SK-N-SH (cell line): Measurements from ENCODE around the gene BPIFB3. TPM values are rescaled to one million over a fixed set of nuclear protein-coding genes. Genes with fewer than 3 reads are reported as not detected.

ENCODE experiments used
- CTCF ChIA-PET: fragments of 300-600, 350-600 bp; formaldehyde crosslinking; extraction: SDS; loops from one replicate; lab custom pipeline; 2021; lab: Yijun Ruan, JAX
- POLR2A ChIA-PET: fragments of 350-600 bp; sonication (Branson Sonifier 250); formaldehyde crosslinking; extraction: SDS; loops from one replicate; lab custom pipeline; 2020; ENCODE audit warnings: antibody characterized with exemption, inconsistent platforms; lab: Yijun Ruan, JAX
- DNase-seq: peaks from one replicate; pipeline ENCODE4 v3.0.0; 2012
- H2AFZ ChIP-seq: fragments of 200-600 bp; sonication (generic); 2 replicates; pipeline ENCODE4 v1.8.1; 2016; ENCODE audit warnings: antibody characterized with exemption, mild to moderate bottlenecking, low read depth
- H3F3A ChIP-seq: fragments of 200-600 bp; sonication (generic); replicated peaks from 2 replicates; pipeline ENCODE3; 2016; ENCODE audit warnings: antibody characterized with exemption, mild to moderate bottlenecking; ENCODE audit not compliant: insufficient read depth
- H3K27ac ChIP-seq, 2 experiments: fragments of 200-500 bp in 1 of 2; fragments of 200-600 bp in 1 of 2; sonication (Bioruptor generic) in 1 of 2; sonication (generic), shearing (Covaris generic) in 1 of 2; 2 replicates each; pipeline versions ENCODE4 v1.5.1 to v1.6.1; 2014 to 2016; ENCODE audit warnings: low read depth in 2 of 2, inconsistent platforms in 1 of 2, low read length in 1 of 2, mild to moderate bottlenecking in 1 of 2, mixed read lengths in 1 of 2
- H3K27me3 ChIP-seq: fragments of 200-600 bp; sonication (generic), shearing (Covaris generic); 2 replicates; pipeline ENCODE4 v1.6.1; 2016; ENCODE audit warnings: mixed run types; ENCODE audit not compliant: insufficient read depth
- H3K36me3 ChIP-seq, 2 experiments: fragments of 200-500 bp in 1 of 2; fragments of 200-600 bp in 1 of 2; sonication (Bioruptor generic) in 1 of 2; sonication (generic) in 1 of 2; replicated peaks in 1 of 2; 2 replicates each; pipeline versions ENCODE3 to v1.5.1; 2014 to 2016; ENCODE audit warnings: low read length in 1 of 2, mild to moderate bottlenecking in 1 of 2; ENCODE audit not compliant: insufficient read depth in 2 of 2, control insufficient read depth in 1 of 2
- H3K4me1 ChIP-seq, 2 experiments: fragments of 200-500 bp in 1 of 2; fragments of 200-600 bp in 1 of 2; sonication (Bioruptor generic) in 1 of 2; sonication (generic), shearing (Covaris generic) in 1 of 2; 2 replicates each; pipeline versions ENCODE4 v1.5.1 to v1.6.1; 2014 to 2016; ENCODE audit warnings: low read depth in 1 of 2, low read length in 1 of 2, mixed run types in 1 of 2; ENCODE audit not compliant: insufficient read depth in 2 of 2, control insufficient read depth in 1 of 2
- H3K4me2 ChIP-seq: fragments of 200-600 bp; sonication (generic), shearing (Covaris generic); 2 replicates; pipeline ENCODE4 v1.6.1; 2017; ENCODE audit warnings: mixed run types
- H3K4me3 ChIP-seq, 2 experiments: fragments of 200-500 bp in 1 of 2; fragments of 200-600 bp in 1 of 2; sonication (Bioruptor generic) in 1 of 2; sonication (generic), shearing (Covaris generic) in 1 of 2; 2 replicates each; pipeline versions ENCODE4 v1.5.1 to v1.8.1; 2014 to 2016; ENCODE audit warnings: low read depth in 2 of 2, inconsistent platforms in 1 of 2, low read length in 1 of 2, mild to moderate bottlenecking in 1 of 2, mixed read lengths in 1 of 2, moderate library complexity in 1 of 2
- H3K79me2 ChIP-seq: fragments of 200-600 bp; sonication (generic); 2 replicates; pipeline ENCODE4 v1.8.1; 2017; ENCODE audit warnings: mild to moderate bottlenecking; ENCODE audit not compliant: insufficient read depth
- H3K9ac ChIP-seq: fragments of 200-600 bp; sonication (generic); 2 replicates; pipeline ENCODE4 v1.6.1; 2017; ENCODE audit warnings: mixed run types
- H3K9me2 ChIP-seq: fragments of 200-600 bp; sonication (generic); 2 replicates; pipeline ENCODE4 v1.6.1; 2017; ENCODE audit warnings: mixed run types
- H3K9me3 ChIP-seq: fragments of 200-600 bp; sonication (generic); 2 replicates; pipeline ENCODE4 v1.6.1; 2017; ENCODE audit warnings: mixed run types, mild to moderate bottlenecking, moderate library complexity
- H4K20me1 ChIP-seq: fragments of 200-600 bp; sonication (generic); 2 replicates; pipeline ENCODE4 v1.6.1; 2017; ENCODE audit warnings: mild to moderate bottlenecking, mixed run types; ENCODE audit not compliant: insufficient read depth
- CHD2 ChIP-seq: fragments of 150-350 bp; IDR thresholded peaks from 2 replicates; pipeline ENCODE4 v1.6.1; 2018; ENCODE audit warnings: low read length; ENCODE audit not compliant: partially characterized antibody
- EZH2phosphoT487 ChIP-seq: fragments of 200-600 bp; sonication (generic); IDR thresholded peaks from 2 replicates; pipeline ENCODE4 v1.6.1; 2017; ENCODE audit warnings: low read depth, mixed run types, mild to moderate bottlenecking, antibody characterized with exemption, moderate library complexity, borderline replicate concordance
- FOSL2 ChIP-seq: IDR thresholded peaks from 2 replicates; pipeline ENCODE4 v1.4.0; 2012; ENCODE audit warnings: low read depth, mild to moderate bottlenecking, moderate library complexity, borderline replicate concordance
- FOXM1 ChIP-seq: IDR thresholded peaks from 2 replicates; pipeline ENCODE4 v1.4.0; 2012; ENCODE audit warnings: low read depth, mild to moderate bottlenecking
- MXI1 ChIP-seq: IDR thresholded peaks from 2 replicates; pipeline ENCODE4 v1.6.1; 2012; ENCODE audit warnings: mild to moderate bottlenecking, low read depth, low read length, improper control_type of control experiment
- NRF1 ChIP-seq: IDR thresholded peaks from 2 replicates; pipeline ENCODE4 v1.6.1; 2012; ENCODE audit warnings: low read depth, mild to moderate bottlenecking, low read length
- PBX3 ChIP-seq: IDR thresholded peaks from 2 replicates; pipeline ENCODE4; 2012
- POLR2AphosphoS5 ChIP-seq: IDR thresholded peaks from 2 replicates; pipeline ENCODE4 v1.6.1; 2012; ENCODE audit warnings: low read depth, low read length
- RAD21 ChIP-seq: IDR thresholded peaks from 2 replicates; pipeline ENCODE4 v1.6.1; 2012; ENCODE audit warnings: mild to moderate bottlenecking, low read length
- RCOR1 ChIP-seq: fragments of 150-350 bp; IDR thresholded peaks from 2 replicates; pipeline ENCODE4 v1.6.1; 2017; ENCODE audit warnings: antibody characterized with exemption, low read length
- REST ChIP-seq: IDR thresholded peaks from 2 replicates; pipeline ENCODE4 v1.6.1; 2012; ENCODE audit warnings: mild to moderate bottlenecking, low read depth, low read length, moderate library complexity
- RFX5 ChIP-seq: IDR thresholded peaks from 2 replicates; pipeline ENCODE4 v1.6.1; 2012; ENCODE audit warnings: mild to moderate bottlenecking, improper control_type of control experiment, low read length
- RXRA ChIP-seq: IDR thresholded peaks from 2 replicates; pipeline ENCODE4 v1.4.0; 2012; ENCODE audit warnings: low read depth, mild to moderate bottlenecking, borderline replicate concordance
- TCF12 ChIP-seq: IDR thresholded peaks from 2 replicates; pipeline ENCODE4 v1.4.0; 2012
- USF1 ChIP-seq: IDR thresholded peaks from 2 replicates; pipeline ENCODE4 v1.4.0; 2012; ENCODE audit warnings: low read depth, borderline replicate concordance
- USF2 ChIP-seq: fragments of 150-350 bp; IDR thresholded peaks from 2 replicates; pipeline ENCODE4 v1.6.1; 2017; ENCODE audit warnings: antibody characterized with exemption, low read length, low read depth, borderline replicate concordance
- YY1 ChIP-seq: IDR thresholded peaks from 2 replicates; pipeline ENCODE4 v1.4.0; 2012; ENCODE audit warnings: low read depth, mild to moderate bottlenecking
- WGBS: methylation state at CpG from one replicate; pipeline ENCODE4 v1.1.6; 2017; ENCODE audit warnings: low lambda C conversion rate; 5-methylcytosine and 5-hydroxymethylcytosine counted together
- polyA plus RNA-seq, 3 experiments: library from polyadenylated mRNA; depleted of rRNA; stranded (reverse); fragments of >200 nt; gene quantifications; 2 replicates each; pipeline ENCODE4 v1.2.3, GENCODE V29; 2012

Gene BPIFB3
- polyA plus RNA-seq, 1 of the 3 experiments (the other 2 are of a cell fraction) = not detected

GRCh38 chr20:33064572-33065287 is 11.0 kb downstream of the BPIFB3 start:
- Histone ChIP-seq H3K4me3 (no peak overlapping the region), H3K4me2 (no peak overlapping the region), H3K9me2 (no peaks in the 10 kb centered on the region), H3K4me1 (no peaks in the 10 kb centered on the region), H3K36me3 (no peaks in the 10 kb centered on the region), H3F3A (no peaks in the 10 kb centered on the region), H3K9ac (no peak overlapping the region), H3K79me2 (no peaks in the 10 kb centered on the region), H3K9me3 (no peaks in the 10 kb centered on the region), H3K27me3 (peaks cover 31% of the 10 kb centered on the region; the same call in 1 of the 2 replicates), H4K20me1 (no peaks in the 10 kb centered on the region), H2AFZ (no peak overlapping the region), H3K27ac (no peak overlapping the region)
- POLR2A ChIA-PET = no interaction called here
- CTCF ChIA-PET = no interaction called here
- DNase-seq = no peak
- 25% methylated on average over 11 of the region's 11 CpGs for WGBS
- TF ChIP-seq USF1 = no peak
- no peak for TF ChIP-seq RCOR1
- no peak for TF ChIP-seq REST
- TF ChIP-seq USF2 = no peak
- no peak for TF ChIP-seq MXI1
- no peak for TF ChIP-seq RFX5
- no peak for TF ChIP-seq NRF1
- no peak for TF ChIP-seq POLR2AphosphoS5
- TF ChIP-seq CHD2 = no peak
- TF ChIP-seq TCF12 = no peak

- ChIA-PET CTCF (no interaction called here), POLR2A (no interaction called here)
- H3K4me3 ChIP-seq = no peak overlapping the region
- H2AFZ ChIP-seq = no peak overlapping the region
- H3K27ac ChIP-seq = no peak overlapping the region
- H4K20me1 ChIP-seq = no peaks in the 10 kb centered on the region
- DNase-seq = no peak
- no peak overlapping the region for H3K4me2 ChIP-seq
- no peak overlapping the region for H3K9ac ChIP-seq
- H3K27me3 ChIP-seq = peaks cover 40% of the 10 kb centered on the region; the same call in 1 of the 2 replicates
- no peaks in the 10 kb centered on the region for H3K79me2 ChIP-seq
- H3K4me1 ChIP-seq = no peaks in the 10 kb centered on the region
- no peaks in the 10 kb centered on the region for H3F3A ChIP-seq
- no peaks in the 10 kb centered on the region for H3K9me3 ChIP-seq
- no peaks in the 10 kb centered on the region for H3K36me3 ChIP-seq
- 18% methylated on average over 5 of the region's 9 CpGs for WGBS
- H3K9me2 ChIP-seq = no peaks in the 10 kb centered on the region
- TF ChIP-seq RAD21 (no peak), TCF12 (no peak), FOSL2 (no peak), YY1 (no peak), MXI1 (no peak), PBX3 (no peak), REST (no peak), RFX5 (no peak), FOXM1 (no peak), RXRA (no peak), EZH2phosphoT487 (no peak)
Measured at GRCh38 chr20:33065785-33066184, 12.1 kb downstream of the BPIFB3 start.
